ENCODE data around the gene ST8SIA3. TPM values are rescaled to one million over a fixed set of nuclear protein-coding genes. Genes with fewer than 3 reads are reported as not detected.

ST8SIA3 gene
- total RNA-seq, 1 experiment from 2014 or later = 1.9 TPM

- Histone ChIP-seq H3K56ac (ENCODE audit: insufficient read length, low read depth, low read length) (no peak overlapping the region), H3K23me2 (ENCODE audit: insufficient read length, low read depth, low read length, poor library complexity, severe bottlenecking) (no peaks in the 10 kb centered on the region), H3K79me1 (ENCODE audit: insufficient read depth, low read depth, low read length, poor library complexity, severe bottlenecking) (no peaks in the 10 kb centered on the region), H2BK15ac (ENCODE audit: low read depth, low read length) (no peak overlapping the region), H2AFZ (ENCODE audit: low read length) (no peak overlapping the region), H2AK5ac (ENCODE audit: insufficient read length, low read length) (no peak overlapping the region), H4K5ac (ENCODE audit: insufficient read length, low read depth, low read length) (no peak overlapping the region), H3K79me2 (ENCODE audit: insufficient read depth, low read length) (no peaks in the 10 kb centered on the region), H3K23ac (ENCODE audit: insufficient read length, low read depth, low read length) (no peak overlapping the region), H4K8ac (replicated peaks; ENCODE audit: insufficient read length, low read depth, low read length) (no peak overlapping the region), H2BK5ac (ENCODE audit: insufficient read length, low read length) (no peak overlapping the region), H2BK12ac (ENCODE audit: insufficient read length, low read depth, low read length) (no peak overlapping the region), H3K4me1 (ENCODE audit: insufficient read depth, low read length) (peaks cover 3% of the 10 kb centered on the region; the same call in 1 of the 2 replicates), H3K9me3 (ENCODE audit: control insufficient read depth, low read depth, low read length) (no peaks in the 10 kb centered on the region), H3K4me2 (ENCODE audit: insufficient read depth, insufficient read length, low read length) (no peak overlapping the region), H3K14ac (ENCODE audit: insufficient read depth, low read length) (no peak overlapping the region), H3K18ac (ENCODE audit: insufficient read length, low read depth, low read length) (no peak overlapping the region), H2BK20ac (ENCODE audit: low read depth, low read length, poor library complexity, severe bottlenecking) (no peak overlapping the region), H2BK120ac (ENCODE audit: low read depth, low read length, poor library complexity, severe bottlenecking) (no peak overlapping the region), H4K91ac (ENCODE audit: insufficient read length, low read depth, low read length) (no peak overlapping the region), H3K27ac (ENCODE audit: insufficient read length, low read depth, low read length) (no peak overlapping the region), H4K20me1 (ENCODE audit: control insufficient read depth, insufficient read depth, insufficient read length) (no peaks in the 10 kb centered on the region), H3T11ph (ENCODE audit: low read length) (no peak overlapping the region), H3K4ac (ENCODE audit: low read depth, low read length) (no peak overlapping the region), H3K9ac (ENCODE audit: extremely low read depth, insufficient read length, low read length) (no peak overlapping the region), H3K27me3 (ENCODE audit: insufficient read depth, low read length) (no peaks in the 10 kb centered on the region; the same call in 1 of the 2 replicates)
- Mint-ChIP-seq H3K27me3 (ENCODE audit: low read depth) (no peaks in the 10 kb centered on the region), H3K4me3 (no peak overlapping the region), H3K27ac (no peak overlapping the region), H3K36me3 (ENCODE audit: insufficient read depth in 1 of 3, low read depth in 3 of 3) (no peaks in the 10 kb centered on the region), H3K4me1 (peaks cover 2 to 7% of the 10 kb centered on the region in 2 experiments), H3K9me3 (no peaks in the 10 kb centered on the region)
- no peak for TF ChIP-seq CTCF (conservative IDR thresholded peaks at IDR 0.05)
- WGBS (ENCODE audit: extremely low coverage, insufficient read length, low lambda C conversion rate) = no CpG with 5 or more reads among the region's 2 CpGs
- no peak for DNase-seq
These were observed 36.9 kb downstream of the ST8SIA3 start for GRCh38 chr18:57389271-57389670.

All from H9 (cell line).